GM19099 (cell line): ENCODE measurements around the gene SYCP3.

Source experiments
- POLR2A ChIP-seq: IDR thresholded peaks from 3 replicates; pipeline ENCODE4 v1.6.1; 2011; ENCODE audit warnings: low read depth; ENCODE audit not compliant: insufficient read length; ENCODE audit errors: extremely low read depth

The SYCP3 gene

DNA sequence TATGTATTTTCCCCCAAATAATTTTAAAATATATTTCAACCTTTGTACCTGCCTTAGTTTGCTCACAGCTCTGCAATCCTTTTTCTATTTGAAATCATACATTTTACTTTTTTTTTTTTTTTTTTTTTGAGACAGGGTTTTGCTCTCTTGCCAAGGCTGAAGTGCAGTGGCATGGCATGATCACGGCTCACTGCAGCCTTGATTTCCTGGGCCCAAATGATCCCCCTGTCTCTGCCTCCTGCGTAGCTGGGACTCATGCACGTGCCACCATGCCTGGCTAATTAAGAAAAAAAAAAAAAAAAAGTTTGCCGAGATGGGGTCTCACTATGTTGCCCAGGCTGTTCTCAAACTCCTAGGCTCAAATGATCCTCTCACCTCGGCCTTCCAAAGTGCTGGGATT, 1.3 kb upstream of the SYCP3 start:
- no peak for TF ChIP-seq POLR2A

DNA sequence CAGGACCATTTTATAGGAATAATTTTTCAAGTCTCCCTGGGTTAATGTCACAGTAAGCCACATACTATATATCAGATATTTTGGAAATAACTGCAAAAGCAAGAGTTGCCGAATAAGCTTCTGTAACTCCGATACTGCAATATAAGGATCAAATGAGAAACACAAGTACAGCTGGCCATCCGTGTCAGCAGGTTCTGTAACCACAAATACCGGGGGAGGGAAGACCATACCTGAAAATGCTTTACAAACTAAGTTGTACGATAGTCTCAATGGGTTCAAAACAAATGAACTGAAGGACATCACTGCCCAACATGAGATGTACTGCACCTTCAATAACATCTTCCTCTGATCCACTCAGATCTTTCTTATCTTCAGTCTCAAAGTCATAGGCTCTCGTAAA, 1.8 kb downstream of the SYCP3 start:
- TF ChIP-seq POLR2A = no peak

DNA sequence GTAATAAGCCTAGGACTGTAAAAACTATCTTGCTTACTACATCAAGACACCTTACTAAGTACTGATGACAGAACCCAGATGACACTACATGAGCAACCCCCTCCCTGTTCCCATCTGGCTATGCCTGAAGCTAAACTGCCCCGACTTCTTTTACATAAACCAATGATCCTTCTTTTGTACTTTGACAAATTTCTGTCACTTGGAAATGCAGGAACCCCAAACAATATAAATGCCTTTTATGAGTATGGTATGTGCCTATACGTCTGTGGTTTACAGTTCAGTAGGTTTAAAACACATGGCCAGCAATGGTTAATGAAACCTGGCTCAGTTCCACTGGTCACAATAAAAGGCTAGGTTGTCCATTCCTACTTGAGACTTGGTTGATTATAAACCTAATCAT, 6.1 kb downstream of the SYCP3 start:
- no peak for TF ChIP-seq POLR2A

DNA sequence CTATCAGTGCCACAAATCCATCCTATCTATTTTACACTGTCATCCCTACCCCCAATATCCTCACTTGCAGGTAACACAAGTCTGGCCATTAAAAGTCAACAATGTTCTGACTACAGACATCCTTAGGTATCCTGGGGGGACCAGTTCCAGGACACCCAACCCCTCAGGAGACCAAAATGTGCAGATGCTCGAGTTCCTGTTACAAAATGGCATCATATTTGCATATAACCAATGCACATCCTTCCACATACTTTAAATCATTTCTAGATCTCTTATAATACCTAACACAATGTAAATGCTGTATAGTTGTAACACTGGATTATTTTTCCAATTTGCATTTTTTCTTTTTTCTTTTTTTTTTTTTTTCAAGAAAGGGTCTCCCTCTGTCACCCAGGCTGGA, 6.9 kb downstream of the SYCP3 start:
- TF ChIP-seq POLR2A = no peak

DNA sequence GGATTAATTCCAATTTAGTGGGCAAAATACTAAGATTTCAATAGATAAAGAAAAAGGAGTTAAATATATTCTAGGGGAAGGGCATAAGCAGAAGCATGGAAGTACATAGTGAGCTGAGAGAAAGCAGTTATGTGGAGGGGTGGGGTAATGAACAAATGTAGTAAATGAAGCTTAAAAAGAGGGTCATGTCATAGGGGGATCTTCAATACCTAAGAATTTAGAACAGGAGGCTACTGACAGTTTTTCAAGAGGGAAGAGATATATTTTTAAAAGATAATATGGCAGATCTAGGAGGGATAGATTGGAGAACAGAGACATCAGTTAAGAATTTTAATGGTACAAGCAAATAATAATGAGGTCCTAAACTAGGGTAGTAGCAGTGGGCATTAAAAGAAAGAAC, 9.4 kb downstream of the SYCP3 start:
- TF ChIP-seq POLR2A = no peak

DNA sequence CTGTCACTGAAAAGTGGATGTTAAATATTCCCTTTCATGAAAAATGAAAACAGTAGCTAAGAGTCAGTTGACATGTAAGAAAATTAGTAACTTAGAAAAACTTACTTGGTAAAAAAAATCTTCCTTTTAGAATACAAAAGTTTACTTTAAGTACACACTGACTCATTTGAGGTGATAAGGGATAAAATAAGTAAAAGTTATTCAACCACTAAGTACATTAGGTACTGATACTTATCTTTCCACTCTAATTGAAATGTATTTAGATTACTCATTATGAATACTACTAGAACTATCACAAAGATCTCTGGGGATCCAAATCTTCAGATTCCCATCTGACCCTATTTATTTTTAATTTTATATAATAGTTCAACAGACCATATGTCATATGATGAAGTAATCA, 12.2 kb downstream of the SYCP3 start:
- TF ChIP-seq POLR2A = no peak

DNA sequence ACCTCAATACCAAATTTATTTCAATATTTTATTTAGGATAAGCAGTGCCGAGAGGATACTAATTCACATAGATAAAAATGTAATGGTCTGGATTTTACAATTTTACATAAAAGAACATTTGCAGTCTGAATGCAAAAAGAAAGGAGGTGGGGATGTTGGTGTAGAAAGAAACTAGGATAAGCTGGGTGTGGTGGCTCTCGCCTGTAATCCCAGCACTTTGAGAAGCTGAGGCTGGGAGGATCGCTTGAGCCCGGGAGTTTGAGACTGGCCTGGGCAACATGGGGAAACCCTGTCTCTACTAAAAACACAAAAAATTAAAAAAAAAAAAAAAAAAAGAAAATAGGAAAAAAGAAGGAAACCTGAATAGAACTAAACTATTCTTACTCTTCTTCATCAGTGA, 16.9 kb downstream of the SYCP3 start:
- no peak for TF ChIP-seq POLR2A

DNA sequence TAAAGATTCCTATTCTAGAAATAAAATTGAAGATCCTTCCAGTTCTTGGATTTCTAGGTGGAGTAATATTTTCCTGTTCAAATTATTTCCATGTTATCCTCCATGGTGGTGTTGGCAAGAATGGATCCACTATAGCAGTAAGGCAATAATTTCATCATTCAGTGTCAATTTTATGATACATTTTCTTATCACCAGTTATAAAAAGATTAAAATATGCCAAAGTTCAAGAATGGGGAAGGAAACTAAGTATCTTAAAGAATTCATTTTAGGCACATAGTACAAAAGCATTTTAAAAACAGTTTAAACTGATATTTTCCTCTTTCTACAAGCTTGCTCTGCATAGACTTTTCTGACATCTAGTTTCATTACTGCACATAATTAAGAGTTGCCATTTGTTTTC, 19.1 kb downstream of the SYCP3 start:
- no peak for TF ChIP-seq POLR2A

DNA sequence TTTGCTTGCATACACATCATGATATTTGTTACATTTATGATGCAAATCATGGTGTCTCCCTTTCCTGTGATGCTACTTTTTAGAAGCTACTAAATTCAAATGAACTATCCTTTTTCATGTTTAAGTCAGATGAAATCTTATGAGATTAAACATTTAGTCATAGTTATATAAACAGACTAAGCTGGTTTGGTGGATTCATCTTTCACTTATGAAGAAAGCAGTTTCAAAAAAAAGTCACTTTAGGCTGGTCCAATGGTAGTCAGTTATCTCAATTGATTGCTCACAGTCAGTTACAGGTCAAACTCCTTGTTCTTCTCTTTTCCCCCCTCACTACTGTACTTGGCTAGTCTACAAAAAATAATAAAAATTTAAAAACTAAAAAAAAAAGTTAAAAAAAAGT, 19.7 kb downstream of the SYCP3 start:
- TF ChIP-seq POLR2A = no peak

DNA sequence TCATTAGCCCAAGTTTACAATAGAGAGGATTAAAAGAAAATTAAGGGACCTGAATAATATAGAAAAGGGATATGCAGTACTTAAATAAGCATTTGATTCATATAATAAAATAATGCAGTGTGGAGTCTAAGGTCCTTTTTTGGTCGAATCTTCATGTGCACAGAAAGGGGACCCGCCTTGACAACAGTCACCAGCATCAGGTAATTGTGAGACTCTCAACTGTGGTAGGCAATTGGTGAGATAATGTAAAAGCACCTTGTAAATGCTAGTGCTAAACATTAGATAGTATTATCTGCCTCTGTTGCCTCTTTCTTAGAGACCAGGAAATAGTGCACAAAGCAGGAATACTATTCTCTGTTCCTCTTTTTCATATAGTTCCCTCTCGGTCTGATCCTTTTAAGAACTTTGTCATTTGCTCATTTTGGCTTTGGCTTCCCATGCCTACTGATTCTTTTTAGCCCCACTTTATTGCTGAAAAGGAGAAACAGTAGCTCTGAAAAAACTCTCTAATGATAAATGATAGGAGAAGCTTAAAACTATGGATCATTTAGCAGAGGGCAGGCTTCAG, 24.3 kb downstream of the SYCP3 start:
- TF ChIP-seq POLR2A = no peak

DNA sequence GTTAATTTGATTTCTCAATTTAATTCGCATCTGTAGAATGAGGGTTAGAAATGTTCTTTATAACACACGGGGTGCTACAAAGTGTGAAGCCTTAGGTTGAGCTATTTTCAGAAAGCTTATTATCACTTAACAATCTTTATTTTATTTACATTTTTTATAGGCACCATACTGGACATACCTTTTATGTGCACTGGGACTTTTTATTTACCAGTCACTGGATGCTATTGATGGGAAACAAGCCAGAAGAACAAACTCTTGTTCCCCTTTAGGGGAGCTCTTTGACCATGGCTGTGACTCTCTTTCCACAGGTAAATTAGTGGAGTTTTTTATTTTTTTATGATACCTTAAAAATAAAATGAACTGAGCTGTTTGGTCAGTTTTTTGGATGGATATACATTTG, 25.3 kb downstream of the SYCP3 start:
- TF ChIP-seq POLR2A = no peak

DNA sequence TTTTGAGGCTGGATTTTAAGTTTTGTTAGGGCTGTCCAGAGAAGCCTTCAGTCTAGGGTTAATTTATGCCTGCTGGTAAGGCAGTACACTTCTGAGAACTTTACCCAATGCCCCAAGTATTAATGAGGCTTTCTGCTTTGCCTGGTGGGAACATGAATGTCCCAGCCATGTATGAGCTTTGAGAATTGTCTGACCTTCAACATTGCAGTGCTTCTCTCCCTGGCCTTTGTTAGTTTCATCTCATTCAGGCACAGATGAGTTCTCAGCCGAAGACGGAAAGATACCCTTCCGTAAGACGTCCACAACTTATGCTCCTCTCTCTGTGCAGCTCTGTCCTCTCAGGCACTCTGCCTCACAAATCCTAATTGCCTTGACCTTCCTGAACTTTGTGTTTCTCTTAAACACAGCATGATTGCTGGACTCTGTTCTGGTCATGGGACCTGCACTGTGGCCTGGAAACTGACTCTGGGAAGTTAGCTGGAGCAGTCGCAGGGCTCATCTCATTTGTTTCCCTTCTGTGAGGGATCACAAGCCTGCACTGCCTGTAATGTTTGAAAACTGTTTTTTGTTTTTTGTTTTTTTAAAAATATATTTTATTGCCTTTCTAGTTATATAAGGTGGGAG, 26.1 kb downstream of the SYCP3 start:
- TF ChIP-seq POLR2A = no peak

DNA sequence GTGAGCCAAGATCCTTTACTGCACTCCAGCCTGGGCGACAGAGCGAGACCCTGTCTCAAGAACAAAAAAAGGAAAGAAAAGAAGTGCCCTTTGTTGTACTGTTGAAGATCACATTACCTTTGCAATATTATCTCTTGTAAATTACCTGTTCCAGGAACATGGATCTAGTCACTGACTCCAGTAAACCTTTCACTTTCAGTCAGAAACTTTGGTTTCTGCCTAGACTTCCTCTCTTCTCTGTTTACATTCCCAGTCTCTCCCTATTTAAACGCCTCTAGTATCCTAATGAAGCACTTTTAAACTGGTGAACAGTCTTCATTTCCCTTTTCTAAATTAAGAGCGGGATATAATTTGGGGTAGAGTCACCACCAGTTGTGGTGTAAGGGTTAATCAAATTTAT, 29.0 kb downstream of the SYCP3 start:
- no peak for TF ChIP-seq POLR2A

DNA sequence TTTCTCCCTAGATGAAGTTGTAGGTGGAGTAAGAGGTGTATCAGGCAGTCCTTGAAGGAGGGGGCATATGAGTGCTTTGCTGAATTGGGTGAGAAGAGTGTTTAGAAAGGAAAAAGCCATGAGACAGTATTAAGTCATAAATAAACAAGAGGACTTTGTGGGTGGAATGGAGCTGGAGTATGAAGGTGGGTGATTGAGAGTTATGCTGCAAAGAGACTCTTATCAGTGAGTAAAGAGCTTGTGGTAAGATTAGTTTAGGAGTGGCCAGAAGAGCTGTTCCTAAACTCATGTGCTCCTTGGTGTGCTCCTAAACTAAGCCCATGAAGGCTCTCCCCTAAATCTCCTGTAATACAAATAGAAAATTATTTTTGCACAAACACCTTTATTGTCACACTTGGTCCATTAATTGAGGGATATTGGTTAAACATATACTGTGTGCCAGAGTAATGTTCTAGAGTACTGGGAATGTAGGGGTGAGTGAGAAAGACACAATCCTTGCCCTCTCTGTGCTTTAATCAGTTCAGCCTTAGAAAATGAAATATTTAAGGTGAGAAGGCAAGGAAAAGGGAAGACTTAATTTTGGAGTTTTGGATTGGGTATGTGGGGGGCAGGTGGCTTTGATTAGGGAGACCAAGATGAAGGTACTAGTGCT, 32.0 kb downstream of the SYCP3 start:
- no peak for TF ChIP-seq POLR2A

DNA sequence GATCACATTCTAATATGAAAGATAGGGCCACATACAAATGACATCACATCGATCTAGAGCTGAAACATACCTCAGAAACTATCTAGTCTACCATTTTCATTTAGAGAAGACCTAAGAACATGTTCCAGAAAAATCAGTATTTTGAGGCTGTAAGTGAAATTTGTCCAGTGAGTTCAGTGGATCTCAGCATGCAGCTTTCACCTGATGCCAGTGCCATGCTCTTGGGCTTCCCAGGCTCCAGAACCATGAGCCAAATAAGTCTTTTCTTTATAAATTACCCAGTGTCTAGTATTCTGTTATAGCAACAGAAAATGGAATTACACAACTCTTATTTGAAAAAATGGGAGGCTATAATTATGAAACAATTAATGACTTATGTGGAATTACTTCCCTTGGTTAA, 32.9 kb downstream of the SYCP3 start:
- no peak for TF ChIP-seq POLR2A

DNA sequence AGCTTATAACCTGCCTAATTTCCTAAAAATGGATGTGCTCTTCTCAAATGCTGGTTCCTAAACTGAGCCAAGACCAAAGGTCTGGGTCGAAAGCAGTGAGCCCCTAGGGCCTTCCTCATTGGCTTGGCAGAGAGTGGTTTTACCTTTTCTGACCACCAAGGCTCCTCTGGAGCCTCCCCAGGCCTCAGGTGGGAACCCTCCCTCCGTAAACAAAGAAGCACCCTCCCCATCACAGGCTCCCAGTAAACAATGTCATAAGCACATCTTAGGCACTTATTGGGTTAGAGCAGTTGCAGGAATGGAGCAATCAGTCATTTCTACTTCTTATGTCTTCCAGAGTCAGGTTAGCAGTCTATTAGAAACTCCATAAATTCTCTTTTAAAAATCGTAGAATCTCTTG, 35.8 kb downstream of the SYCP3 start:
- TF ChIP-seq POLR2A = no peak

DNA sequence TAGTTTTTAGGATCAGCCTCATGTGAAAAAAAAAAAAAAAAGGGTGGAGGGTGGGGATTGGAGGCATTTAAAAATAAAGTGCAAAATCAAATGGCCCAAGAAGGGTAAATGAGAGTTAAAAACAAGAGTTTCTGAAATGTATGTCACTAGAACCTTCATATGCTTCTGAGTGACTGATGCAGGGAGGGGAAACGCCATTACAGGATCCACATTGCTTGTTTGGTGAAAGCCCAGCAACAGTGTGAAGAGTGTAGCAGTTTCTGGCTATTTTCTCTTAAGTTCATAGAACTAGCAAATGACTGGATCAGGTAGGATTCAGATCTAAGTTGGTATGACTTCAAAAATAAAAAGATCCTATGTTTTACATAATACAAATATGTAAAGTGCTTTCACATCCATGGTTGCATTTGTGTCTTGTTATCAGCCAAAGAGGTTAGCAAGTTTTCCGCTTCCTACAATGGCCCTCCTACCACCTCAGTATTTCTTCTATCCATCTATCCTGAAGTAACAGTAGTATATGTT, 38.9 kb downstream of the SYCP3 start:
- no peak for TF ChIP-seq POLR2A

DNA sequence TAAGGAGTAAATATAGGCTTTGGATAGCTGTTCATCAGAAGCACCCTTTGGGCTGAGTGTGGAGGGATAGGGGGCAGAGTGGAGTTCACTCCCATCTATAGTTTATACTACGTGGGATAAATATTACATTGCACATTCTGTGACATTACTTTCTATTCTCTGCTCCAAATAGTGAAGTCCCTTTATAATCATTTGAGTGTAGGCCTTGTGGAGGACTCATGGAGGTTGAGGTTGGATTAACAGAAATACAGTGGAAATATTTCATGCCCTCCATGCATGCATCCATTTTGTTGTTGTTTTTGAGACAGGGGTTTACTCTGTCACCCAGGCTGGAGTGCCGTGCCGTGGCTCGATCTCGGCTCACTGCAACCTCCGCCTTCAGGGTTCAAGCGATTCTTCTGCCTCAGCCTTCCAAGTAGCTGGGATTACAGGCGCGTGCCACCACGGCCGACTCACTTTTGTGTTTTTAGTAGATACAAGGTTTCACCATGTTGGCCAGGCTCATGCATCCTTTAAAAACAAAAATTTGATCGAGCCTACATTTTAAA, 40.4 kb downstream of the SYCP3 start:
- no peak for TF ChIP-seq POLR2A
